HG03460 (cell line): Measurements from ENCODE around the gene TMEM50A.
"Not testable (repeated sequence)": the region's sequence is repeated elsewhere in the genome, so short reads cannot be mapped to it uniquely, and the experiment has no call there.

Source experiments
- ATAC-seq: cut with Tn5 transposase; IDR thresholded peaks from one replicate; pipeline ENCODE4 v1.9.1; 2021; ENCODE audit not compliant: unreplicated experiment

The TMEM50A gene

GRCh38 chr1:25329950-25330349, 8.2 kb upstream of the TMEM50A start:
- ATAC-seq = not testable (repeated sequence)

- ATAC-seq = peak; percentile 34
These were observed 1.2 kb upstream of the TMEM50A start for GRCh38 chr1:25336922-25337354.

GRCh38 chr1:25337483-25338187, 499 bp upstream of the TMEM50A start:
- peak; percentile 37 for ATAC-seq

- no peak for ATAC-seq
These were observed 852 bp downstream of the TMEM50A start for GRCh38 chr1:25338986-25339385.

- no peak for ATAC-seq
These were observed 3.6 kb downstream of the TMEM50A start for GRCh38 chr1:25341746-25342145.

- ATAC-seq = no peak
These were observed 4.7 kb downstream of the TMEM50A start for GRCh38 chr1:25342846-25343245.

GRCh38 chr1:25343872-25344271, 5.7 kb downstream of the TMEM50A start:
- ATAC-seq = no peak

- ATAC-seq = no peak
These were observed 9.4 kb downstream of the TMEM50A start for GRCh38 chr1:25347556-25347955.

- no peak for ATAC-seq
These were observed 11.5 kb downstream of the TMEM50A start for GRCh38 chr1:25349606-25350005.

- no peak for ATAC-seq
These were observed 17.8 kb downstream of the TMEM50A start for GRCh38 chr1:25355841-25356395.

- ATAC-seq = no peak
These were observed 18.3 kb downstream of the TMEM50A start for GRCh38 chr1:25356441-25356840.

GRCh38 chr1:25356848-25357247, 18.7 kb downstream of the TMEM50A start:
- no peak for ATAC-seq

- ATAC-seq = no peak
These were observed 22.8 kb downstream of the TMEM50A start for GRCh38 chr1:25360596-25361581.

- ATAC-seq = no peak
These were observed 23.8 kb downstream of the TMEM50A start for GRCh38 chr1:25361901-25362300.

GRCh38 chr1:25362634-25363559, 24.8 kb downstream of the TMEM50A start:
- ATAC-seq = not testable (repeated sequence)

- no peak for ATAC-seq
These were observed 31.1 kb downstream of the TMEM50A start for GRCh38 chr1:25369241-25369640.

- ATAC-seq = not testable (repeated sequence)
These were observed 31.6 kb downstream of the TMEM50A start for GRCh38 chr1:25369691-25370271.

- not testable (repeated sequence) for ATAC-seq
These were observed 33.6 kb downstream of the TMEM50A start for GRCh38 chr1:25371757-25372156.

- not testable (repeated sequence) for ATAC-seq
These were observed 40.2 kb downstream of the TMEM50A start for GRCh38 chr1:25378367-25378766.

- not testable (repeated sequence) for ATAC-seq
These were observed 44.4 kb downstream of the TMEM50A start for GRCh38 chr1:25382543-25382942.
